NCI-H82 treated with DMSO at 0.1 percent for 48 hours (cell line): ENCODE data around the gene ADAMTS17.
"Not testable (repeated sequence)": the region's sequence is repeated elsewhere in the genome, so short reads cannot be mapped to it uniquely, and the experiment has no call there.

ENCODE experiments used
- DNase-seq: peaks from one replicate; lab custom pipeline; 2025; ENCODE audit not compliant: unreplicated experiment; lab: John Stamatoyannopoulos, UW

Gene ADAMTS17

GRCh38 chr15:99928429-99928981, 413.3 kb downstream of the ADAMTS17 start:
- DNase-seq: no peak

DNA sequence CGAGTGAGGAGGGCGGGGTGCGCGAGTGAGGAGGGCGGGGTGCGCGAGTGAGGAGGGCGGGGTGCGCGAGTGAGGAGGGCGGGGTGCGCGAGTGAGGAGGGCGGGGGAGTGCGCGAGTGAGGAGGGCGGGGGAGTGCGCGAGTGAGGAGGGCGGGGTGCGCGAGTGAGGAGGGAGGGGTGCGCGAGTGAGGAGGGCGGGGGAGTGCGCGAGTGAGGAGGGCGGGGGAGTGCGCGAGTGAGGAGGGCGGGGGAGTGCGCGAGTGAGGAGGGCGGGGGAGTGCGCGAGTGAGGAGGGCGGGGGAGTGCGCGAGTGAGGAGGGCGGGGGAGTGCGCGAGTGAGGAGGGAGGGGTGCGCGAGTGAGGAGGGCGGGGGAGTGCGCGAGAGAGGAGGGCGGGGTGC, 415.2 kb downstream of the ADAMTS17 start:
- DNase-seq: not testable (repeated sequence)

- no peak for DNase-seq
These were observed 415.9 kb downstream of the ADAMTS17 start for GRCh38 chr15:99925661-99926461.

DNA sequence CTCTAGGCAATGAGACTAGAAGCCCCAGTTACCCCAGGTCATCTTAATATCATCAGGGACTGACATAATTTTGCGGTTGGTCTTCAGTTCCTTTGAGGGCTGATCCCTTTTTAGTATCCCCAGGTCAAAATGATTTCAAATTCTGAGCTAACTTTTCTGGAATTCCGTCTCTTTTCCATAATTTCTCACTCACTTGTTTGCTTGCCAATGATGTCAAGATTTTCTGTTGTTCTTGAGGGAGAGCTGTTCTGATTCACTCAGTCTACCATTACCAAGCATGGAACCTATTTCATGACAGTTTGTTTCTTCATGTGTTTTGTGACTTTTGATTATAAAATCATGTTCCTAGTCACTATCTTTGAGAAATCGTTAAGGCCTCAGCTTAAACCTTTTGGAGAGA, 418.1 kb downstream of the ADAMTS17 start:
- DNase-seq: no peak
